ENCODE measurements around the gene PRRT2. TPM values are rescaled to one million over a fixed set of nuclear protein-coding genes. Genes with fewer than 3 reads are reported as not detected.
"Not testable (repeated sequence)": the region's sequence is repeated elsewhere in the genome, so short reads cannot be mapped to it uniquely, and the experiment has no call there.

Gene PRRT2
- total RNA-seq, 2 donors from 2014 or later, result 1.4 to 5.9 TPM

- ATAC-seq; DNase-seq (ENCODE audit: low spot score in 2 of 2): not testable (repeated sequence)
- peak overlapping the region in 1 of 2 donors; percentile 18 for H3K27ac Mint-ChIP-seq
These were observed 24.8 kb upstream of the PRRT2 start for GRCh38 chr16:29787155-29787554.

GRCh38 chr16:29789775-29790182 is 22.2 kb upstream of the PRRT2 start:
- Mint-ChIP-seq H3K36me3 (peaks cover 41% of the 10 kb centered on the region in 2 donors), H3K27ac (peak overlapping the region; percentile 94 to 98), H3K9me3 (no peaks in the 10 kb centered on the region)
- DNase-seq (ENCODE audit: low spot score in 2 of 2) (no peak), ATAC-seq (no peak)

More at GRCh38 chr16:29787155-29787554, 24.8 kb upstream of the PRRT2 start:
- H3K9me3 Mint-ChIP-seq, result not testable (repeated sequence)
- H3K36me3 Mint-ChIP-seq, result peaks cover 19 to 24% of the 10 kb centered on the region in 2 donors

- peak within 1 kb of the TSS; percentile 94 to 98 for H3K27ac Mint-ChIP-seq
- no peaks in the 10 kb centered on the region for H3K9me3 Mint-ChIP-seq
- ATAC-seq (peak; percentile 97), DNase-seq (ENCODE audit: low spot score in 2 of 2) (peak; percentile 100)
- H3K36me3 Mint-ChIP-seq, result peaks cover 41 to 45% of the 10 kb centered on the region in 2 donors
These were observed 21.6 kb upstream of the PRRT2 start, which contains the start of gene KIF22 for GRCh38 chr16:29790183-29790948. Gene KIF22, plus strand, starts transcription at chr16:29790751. Its CDS starts 9 bp downstream, at chr16:29790760.

GRCh38 chr16:29790949-29791844 is 20.8 kb upstream of the PRRT2 start:
- Mint-ChIP-seq H3K36me3 (peaks cover 41 to 45% of the 10 kb centered on the region in 2 donors), H3K9me3 (no peaks in the 10 kb centered on the region), H3K27ac (peak overlapping the region; percentile 94 to 98)
- DNase-seq (ENCODE audit: low spot score in 2 of 2), result no peak
- peak in 1 of 2 donors; percentile 23 for ATAC-seq

GRCh38 chr16:29791845-29792807 is 19.9 kb upstream of the PRRT2 start:
- Mint-ChIP-seq H3K36me3 (peaks cover 45 to 50% of the 10 kb centered on the region in 2 donors), H3K27ac (peak overlapping the region; percentile 52 to 94), H3K9me3 (no peaks in the 10 kb centered on the region)
- no peak for ATAC-seq
- no peak for DNase-seq (ENCODE audit: low spot score in 2 of 2)

- H3K36me3 Mint-ChIP-seq, result peaks cover 51 to 56% of the 10 kb centered on the region in 2 donors
- not testable (repeated sequence) for ATAC-seq
These were observed 18.8 kb upstream of the PRRT2 start for GRCh38 chr16:29793153-29793552.

GRCh38 chr16:29794231-29794710 is 17.7 kb upstream of the PRRT2 start:
- no peak for ATAC-seq
- Mint-ChIP-seq H3K9me3 (no peaks in the 10 kb centered on the region), H3K36me3 (peaks cover 56 to 59% of the 10 kb centered on the region in 2 donors), H3K27ac (no peak overlapping the region)
- no peak for DNase-seq (ENCODE audit: low spot score in 2 of 2)

More at GRCh38 chr16:29793153-29793552, 18.8 kb upstream of the PRRT2 start:
- DNase-seq (ENCODE audit: low spot score in 2 of 2); H3K9me3 Mint-ChIP-seq: not testable (repeated sequence)
- peak overlapping the region in 1 of 2 donors; percentile 31 for H3K27ac Mint-ChIP-seq

- DNase-seq (ENCODE audit: low spot score in 2 of 2) (no peak), ATAC-seq (no peak)
- Mint-ChIP-seq H3K27ac (peak overlapping the region; percentile 74 to 89), H3K36me3 (peaks cover 30 to 37% of the 10 kb centered on the region in 2 donors), H3K9me3 (no peaks in the 10 kb centered on the region)
These were observed 9.5 kb upstream of the PRRT2 start for GRCh38 chr16:29802416-29802935.

- H3K27ac Mint-ChIP-seq, result peak overlapping the region; percentile 89 to 99
- no peaks in the 10 kb centered on the region for H3K9me3 Mint-ChIP-seq
- peaks cover 36 to 40% of the 10 kb centered on the region in 2 donors for H3K36me3 Mint-ChIP-seq
- DNase-seq (ENCODE audit: low spot score in 2 of 2) (no peak), ATAC-seq (no peak)
These were observed 8.0 kb upstream of the PRRT2 start for GRCh38 chr16:29804020-29804419.

GRCh38 chr16:29804455-29805231 is 7.3 kb upstream of the PRRT2 start:
- no peak for DNase-seq (ENCODE audit: low spot score in 2 of 2)
- H3K36me3 Mint-ChIP-seq, result peaks cover 38 to 42% of the 10 kb centered on the region in 2 donors
- no peak for ATAC-seq
- no peaks in the 10 kb centered on the region for H3K9me3 Mint-ChIP-seq
- H3K27ac Mint-ChIP-seq, result peak overlapping the region; percentile 89 to 100

- peaks cover 43 to 48% of the 10 kb centered on the region in 2 donors for H3K36me3 Mint-ChIP-seq
- ATAC-seq, result peak; percentile 62 to 69
- DNase-seq (ENCODE audit: low spot score in 2 of 2), result peak; percentile 98
- peak overlapping the region; percentile 89 to 100 for H3K27ac Mint-ChIP-seq
- H3K9me3 Mint-ChIP-seq, result no peaks in the 10 kb centered on the region
These were observed 6.5 kb upstream of the PRRT2 start for GRCh38 chr16:29805232-29806098.

- Mint-ChIP-seq H3K9me3 (no peaks in the 10 kb centered on the region), H3K27ac (peak within 1 kb of the TSS; percentile 97 to 100), H3K36me3 (peaks cover 43 to 48% of the 10 kb centered on the region in 2 donors)
- ATAC-seq, result no peak
- peak in 1 of 2 donors; percentile 64 for DNase-seq (ENCODE audit: low spot score in 2 of 2)
These were observed 5.9 kb upstream of the PRRT2 start, which contains the start of gene MAZ for GRCh38 chr16:29806099-29806579. Gene MAZ, plus strand, starts transcription at chr16:29806529. Its CDS starts 173 bp downstream, at chr16:29806702.

- no peaks in the 10 kb centered on the region for H3K9me3 Mint-ChIP-seq
- H3K27ac Mint-ChIP-seq, result peak overlapping the region; percentile 84 to 97
- DNase-seq (ENCODE audit: low spot score in 2 of 2) (peak; percentile 61 to 76), ATAC-seq (no peak)
- H3K36me3 Mint-ChIP-seq, result peaks cover 43 to 48% of the 10 kb centered on the region in 2 donors
These were observed 5.2 kb upstream of the PRRT2 start for GRCh38 chr16:29806641-29807425.
